GM19372 (cell line): ENCODE data around the gene PLA2G4E.

ENCODE experiments used
- ATAC-seq: cut with Tn5 transposase; IDR thresholded peaks from one replicate; pipeline ENCODE4 v1.9.1; 2021; ENCODE audit warnings: mild to moderate bottlenecking, low read depth, moderate library complexity; ENCODE audit not compliant: unreplicated experiment

PLA2G4E gene

DNA sequence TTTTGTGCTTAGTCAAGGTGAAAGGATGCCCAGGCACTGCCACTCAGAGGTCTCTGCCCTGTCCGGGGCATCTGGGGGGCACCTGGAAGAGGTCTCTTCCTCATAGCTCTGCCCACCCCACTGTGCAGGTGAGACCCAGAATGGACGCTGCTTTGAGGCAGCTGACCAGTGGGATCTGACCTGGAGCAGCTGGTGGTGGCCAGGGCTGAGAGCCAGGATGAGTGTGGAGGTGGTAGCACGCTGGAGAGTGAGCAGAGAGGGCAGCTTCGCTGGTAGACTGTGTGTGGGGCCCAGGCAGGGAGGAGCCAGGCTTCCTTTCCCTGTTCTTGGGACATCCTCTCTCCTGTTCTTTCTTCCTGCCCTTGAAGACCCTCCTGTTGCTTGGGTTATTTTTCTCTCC lies 32.2 kb upstream of the PLA2G4E start:
- no peak for ATAC-seq

DNA sequence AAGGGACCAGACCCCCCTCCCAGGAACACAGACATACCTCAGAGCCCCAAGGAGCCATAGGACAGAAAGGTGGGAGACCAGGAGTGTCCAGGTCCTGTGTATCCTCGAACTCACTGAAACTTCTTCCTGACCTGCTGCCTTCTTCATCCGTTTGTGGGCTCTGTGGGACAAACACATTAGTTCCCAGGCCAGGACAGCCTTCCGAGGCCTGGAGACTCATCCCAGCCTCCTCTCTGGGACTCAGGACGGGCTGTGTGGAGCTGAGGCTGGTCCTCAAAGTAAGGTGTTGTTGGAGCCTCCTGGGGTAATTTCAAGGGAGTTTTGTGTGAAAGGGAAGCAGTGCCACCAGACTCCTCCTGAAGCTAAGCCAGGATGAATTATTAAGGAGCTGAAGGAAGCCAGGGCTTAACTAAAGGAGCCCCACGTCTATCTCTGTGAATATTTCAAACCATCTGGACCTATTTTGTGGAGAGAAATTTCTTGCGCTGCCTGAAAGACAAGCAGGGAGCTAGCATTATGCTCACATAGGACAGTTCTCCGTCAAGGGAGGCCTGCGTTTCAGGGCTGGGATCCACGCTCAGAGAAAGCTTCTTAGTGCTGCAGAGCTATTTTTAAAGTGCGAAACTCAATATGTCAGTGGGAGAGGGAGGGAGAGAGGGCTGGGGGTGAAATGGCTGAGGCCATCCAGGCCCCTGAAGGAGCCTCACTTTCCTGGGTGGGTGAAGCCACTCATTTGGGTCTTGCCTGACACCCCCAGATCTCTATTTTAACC lies 29.8 kb upstream of the PLA2G4E start:
- no peak for ATAC-seq

DNA sequence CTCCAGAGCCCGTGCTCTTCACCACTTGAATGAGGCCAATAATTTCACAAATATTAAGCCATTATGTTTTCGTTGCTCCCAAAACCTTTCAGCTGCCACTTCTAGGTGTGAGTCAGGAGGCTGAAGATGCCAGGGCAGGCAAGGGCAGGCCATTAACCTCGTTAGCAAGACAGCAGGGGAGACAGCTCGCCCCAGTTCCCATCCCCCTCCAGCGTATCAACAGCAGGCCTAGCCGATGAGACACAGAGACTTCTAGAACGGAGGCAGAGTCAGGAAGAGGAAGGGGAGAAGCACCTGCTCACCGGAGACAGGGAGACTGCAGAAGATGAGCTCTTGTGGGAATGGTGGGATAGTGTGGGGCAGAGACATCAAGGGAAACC lies 28.0 kb upstream of the PLA2G4E start:
- no peak for ATAC-seq

DNA sequence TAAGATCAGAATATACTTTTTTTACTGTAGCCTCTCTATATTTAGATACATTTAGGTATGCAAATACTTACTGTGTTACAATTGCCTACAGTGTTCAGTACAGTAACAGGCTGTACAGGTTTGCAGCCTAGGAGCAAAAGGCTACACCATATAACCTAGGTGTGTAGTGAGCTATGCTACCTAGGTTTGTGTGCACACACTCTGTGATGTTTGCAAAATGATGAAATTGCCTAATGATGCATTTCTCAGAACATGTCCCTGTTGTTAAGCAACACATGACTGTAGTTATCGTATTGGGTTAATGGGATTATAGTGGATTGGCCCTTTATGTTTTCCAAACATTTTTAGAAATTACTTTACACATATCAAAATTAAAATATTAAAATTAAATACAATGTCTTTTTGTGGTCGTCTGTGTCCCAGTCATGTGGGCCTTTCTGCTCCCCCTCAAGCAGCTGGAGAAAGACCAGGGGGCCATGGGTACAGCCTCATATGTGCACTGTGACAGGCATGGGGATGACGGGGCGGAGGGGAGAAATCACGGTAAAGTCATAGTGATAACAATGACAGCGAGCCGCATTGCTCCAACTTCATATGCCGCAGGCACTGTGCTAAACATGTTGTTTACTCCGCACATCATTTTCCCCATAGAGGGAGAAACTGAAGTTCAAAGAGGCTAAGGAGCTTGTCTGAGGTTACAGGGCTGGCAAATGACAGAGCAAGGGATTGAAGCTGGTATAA lies 27.4 kb upstream of the PLA2G4E start:
- no peak for ATAC-seq

DNA sequence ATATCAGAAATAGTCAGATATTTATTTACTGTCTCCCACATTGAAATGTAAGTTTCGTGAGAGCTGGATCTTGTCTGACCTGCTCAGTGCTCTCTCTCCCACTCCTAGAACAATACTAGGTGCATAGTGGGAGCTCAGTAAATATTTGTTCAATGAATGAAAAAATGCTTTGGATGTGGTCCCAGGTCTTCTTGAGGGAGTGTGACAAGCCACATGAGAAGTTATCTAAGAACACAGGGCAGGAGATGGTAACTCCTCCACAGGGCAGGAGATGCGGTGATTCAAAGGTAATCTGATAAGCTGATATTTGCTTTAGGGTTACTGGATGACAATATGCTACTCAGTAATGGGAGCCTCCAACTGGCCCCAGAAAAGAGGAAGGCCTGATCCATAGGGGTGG lies 25.8 kb upstream of the PLA2G4E start:
- no peak for ATAC-seq

DNA sequence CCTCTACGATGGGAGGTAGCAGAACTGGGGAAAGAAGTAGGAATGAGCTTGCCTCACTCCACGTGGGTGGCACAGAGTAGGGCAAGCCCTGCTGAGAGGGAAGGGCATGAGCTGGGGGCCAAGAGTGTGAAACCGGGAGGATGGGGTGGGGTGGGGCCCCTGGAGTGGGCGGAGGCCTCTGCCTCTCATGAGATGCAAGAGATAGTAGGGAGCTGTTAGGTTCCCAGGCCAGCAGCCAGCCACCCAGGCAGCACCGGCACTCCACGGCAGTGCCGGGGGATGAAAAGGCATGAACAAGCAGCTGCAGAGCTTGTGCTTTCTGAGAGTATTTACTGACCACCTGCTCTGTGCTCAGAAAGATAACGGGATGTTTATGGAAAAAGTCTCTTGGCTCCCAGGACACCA lies 24.4 kb upstream of the PLA2G4E start:
- ATAC-seq, result no peak

DNA sequence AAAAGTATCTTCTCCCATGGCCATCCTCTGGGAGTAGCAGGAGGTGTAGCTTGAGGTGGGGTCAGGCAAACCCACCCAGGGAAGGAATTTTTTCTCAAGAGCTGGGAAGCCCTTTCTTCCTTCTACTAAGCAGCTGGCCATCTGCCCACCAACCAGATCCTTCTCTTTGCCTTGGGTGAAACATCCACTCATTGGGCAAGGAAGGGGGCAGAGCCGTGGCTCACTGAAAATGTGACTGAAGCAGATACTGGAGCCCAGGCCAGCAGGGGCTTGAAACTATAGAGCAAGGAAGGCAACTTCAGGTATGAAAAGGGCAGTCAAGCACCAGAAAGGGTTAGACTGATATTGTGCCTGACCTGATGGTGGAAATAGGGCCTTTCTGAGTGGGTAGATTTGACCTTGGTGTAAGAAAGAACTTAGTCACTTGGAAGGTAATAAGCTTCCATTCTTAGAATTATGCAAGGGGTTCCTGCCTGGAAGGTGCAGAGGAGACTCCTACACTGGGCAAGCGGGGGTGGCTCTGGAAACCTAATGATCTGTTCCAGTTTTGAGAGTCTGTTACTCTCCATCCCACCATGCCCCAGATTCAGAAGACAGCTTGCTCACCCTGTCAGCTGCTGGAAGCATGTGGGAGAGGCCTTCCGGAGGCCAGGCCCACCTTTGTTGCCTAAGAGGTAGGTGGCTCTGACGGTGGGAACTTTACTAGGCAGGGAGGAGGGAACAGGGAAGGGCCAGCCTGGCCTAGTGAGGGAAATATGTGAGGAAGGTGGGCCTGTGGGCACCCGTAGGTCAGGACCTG lies 22.0 kb upstream of the PLA2G4E start:
- no peak for ATAC-seq

DNA sequence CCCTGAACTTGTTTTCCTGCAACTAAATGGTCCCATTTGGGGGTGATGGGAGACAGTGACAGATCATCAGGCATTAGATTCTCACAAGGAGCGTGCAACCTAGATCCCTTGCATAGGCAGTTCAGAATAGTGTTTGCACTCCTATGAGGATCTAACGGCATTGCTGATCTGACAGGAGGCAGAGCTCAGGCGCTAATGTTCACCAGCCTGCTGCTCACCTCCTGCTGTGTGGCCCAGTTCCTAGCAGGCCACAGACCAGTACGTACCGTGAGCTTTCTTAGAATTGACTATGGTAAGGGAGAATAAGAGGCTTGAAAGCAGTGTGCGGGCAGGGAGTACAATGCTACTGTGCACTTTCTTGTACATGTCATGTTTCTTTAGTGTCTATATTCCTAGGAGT lies 17.6 kb upstream of the PLA2G4E start:
- no peak for ATAC-seq

DNA sequence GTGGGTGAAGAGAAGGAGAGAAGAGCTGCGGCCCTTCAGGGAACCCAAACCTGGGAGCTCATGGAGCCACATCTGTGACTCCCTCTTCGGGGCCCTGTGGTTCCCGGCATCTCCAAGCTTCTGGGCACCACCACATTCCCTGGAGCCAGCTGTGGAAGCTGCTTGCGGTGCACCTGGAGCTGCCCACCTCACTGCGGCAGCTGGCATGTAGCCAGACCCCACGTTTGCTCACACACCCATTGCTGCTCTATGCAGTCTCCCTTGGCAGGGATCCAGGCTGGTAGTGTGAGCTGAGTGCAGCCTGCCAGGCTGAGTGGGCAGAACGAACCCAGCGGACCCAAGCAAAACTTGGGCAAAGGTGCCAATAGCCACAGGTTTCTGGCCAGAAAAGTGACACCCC lies 16.8 kb upstream of the PLA2G4E start:
- no peak for ATAC-seq

DNA sequence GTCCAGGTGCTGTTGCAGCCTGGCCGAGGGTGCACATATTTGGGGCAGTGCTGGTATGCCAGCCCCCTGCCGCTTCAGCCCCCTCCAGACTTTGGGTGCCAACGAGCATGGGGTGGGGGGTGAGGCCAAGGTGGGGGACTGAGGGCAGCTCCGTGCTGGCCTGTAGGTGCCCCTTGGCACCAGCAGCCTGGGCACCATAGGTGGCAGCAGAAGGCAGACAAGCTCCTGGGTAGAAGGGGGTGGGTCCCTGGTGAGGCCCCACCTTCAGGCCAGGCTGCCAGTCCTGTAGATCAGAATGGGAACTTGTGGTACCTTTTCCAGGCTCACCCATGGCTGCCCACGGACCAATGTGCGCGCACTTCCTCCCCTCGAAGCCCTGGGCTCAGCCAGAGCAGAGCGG lies 16.1 kb upstream of the PLA2G4E start:
- ATAC-seq, result no peak

DNA sequence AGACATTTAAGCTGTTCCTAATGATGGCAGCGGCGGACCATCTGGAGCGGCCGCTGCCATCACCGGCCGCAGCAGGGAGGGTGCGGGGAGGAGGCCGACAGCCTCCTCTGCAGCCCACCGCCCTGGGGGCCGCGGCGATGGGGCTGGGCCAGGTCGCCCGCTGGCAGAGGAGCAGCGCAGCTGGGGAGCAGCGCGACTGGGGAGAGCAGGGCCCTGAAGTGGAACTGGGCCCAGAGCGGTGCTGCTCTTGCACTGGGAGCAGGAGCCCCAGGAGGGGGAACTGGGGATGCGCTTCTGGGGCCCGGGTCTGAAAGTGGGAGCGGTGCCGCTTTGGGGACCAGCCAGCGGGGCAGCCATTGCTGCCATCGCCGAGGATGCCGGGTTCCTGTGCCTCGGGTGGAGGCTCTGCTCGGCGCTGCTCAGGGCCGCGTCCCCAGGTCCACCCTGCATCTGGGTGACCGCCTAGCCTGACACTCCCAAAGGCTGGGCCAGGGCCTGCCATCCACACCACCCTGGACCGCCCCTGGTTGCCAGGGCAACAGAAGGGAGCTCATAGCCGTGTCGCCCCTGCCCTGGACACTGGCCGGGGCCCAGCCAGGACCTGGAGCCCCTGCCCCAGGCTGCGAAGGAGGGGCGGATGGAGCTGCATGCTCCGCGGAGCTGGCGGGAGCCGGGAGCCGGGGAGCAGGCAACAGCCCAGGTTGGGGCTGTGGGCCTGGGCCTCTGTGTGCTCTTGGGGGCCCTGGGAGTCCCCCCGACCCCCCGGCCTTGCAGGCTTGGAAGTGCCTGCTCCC lies 15.5 kb upstream of the PLA2G4E start:
- no peak for ATAC-seq

DNA sequence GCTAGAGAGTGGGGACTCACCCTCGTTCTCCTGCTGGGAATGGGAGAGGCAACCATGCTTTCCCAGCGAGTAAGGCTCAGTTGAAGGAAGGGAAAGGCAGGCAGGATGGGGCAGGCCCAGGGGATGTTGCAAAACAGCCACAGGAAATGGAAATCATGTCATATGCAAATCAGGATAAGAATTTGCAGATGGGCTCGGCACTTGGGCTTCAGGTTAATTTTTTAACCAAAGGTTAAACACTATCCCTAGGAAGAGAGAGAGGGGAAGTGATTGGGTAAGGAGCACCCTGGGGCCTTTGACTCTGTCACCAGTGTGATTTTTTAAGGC lies 14.6 kb upstream of the PLA2G4E start:
- peak; percentile 74 for ATAC-seq

DNA sequence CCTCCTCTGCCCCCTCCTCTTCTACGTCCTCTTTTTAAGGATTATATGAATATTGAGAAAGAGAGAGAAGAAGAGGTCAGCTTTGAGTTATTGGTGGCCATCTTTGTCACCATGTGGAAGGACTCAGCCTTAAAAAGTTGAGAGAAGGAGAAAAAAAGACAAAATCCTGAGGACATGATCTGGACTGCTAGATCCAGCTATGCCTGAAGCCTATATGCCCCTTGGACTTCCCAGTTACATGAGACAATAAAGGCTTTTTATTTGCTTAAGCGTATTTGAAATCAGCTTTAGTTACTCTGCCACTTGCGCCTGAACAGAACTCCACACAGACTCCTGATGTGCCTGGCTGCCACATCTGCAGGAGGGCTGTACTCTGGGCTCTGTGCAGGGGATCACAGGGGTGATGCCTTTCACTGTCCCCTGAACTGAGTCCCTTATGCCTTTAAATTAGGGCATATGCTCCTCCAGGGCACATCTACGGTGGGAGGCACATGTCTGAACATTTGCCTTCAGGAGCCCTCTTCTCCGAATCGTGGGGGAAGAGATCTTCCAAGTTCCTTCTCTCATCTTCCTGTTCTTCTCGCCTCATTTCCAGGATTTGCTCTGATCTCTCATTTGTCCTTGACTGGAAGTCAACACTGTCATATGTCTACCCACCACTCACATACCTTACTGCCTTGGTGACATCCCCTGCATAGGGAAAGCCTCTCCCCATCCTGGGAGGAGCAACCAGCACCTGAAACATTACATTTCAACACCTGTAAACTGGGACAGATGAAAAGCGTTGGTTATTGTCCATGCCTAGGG lies 14.0 kb upstream of the PLA2G4E start:
- no peak for ATAC-seq

DNA sequence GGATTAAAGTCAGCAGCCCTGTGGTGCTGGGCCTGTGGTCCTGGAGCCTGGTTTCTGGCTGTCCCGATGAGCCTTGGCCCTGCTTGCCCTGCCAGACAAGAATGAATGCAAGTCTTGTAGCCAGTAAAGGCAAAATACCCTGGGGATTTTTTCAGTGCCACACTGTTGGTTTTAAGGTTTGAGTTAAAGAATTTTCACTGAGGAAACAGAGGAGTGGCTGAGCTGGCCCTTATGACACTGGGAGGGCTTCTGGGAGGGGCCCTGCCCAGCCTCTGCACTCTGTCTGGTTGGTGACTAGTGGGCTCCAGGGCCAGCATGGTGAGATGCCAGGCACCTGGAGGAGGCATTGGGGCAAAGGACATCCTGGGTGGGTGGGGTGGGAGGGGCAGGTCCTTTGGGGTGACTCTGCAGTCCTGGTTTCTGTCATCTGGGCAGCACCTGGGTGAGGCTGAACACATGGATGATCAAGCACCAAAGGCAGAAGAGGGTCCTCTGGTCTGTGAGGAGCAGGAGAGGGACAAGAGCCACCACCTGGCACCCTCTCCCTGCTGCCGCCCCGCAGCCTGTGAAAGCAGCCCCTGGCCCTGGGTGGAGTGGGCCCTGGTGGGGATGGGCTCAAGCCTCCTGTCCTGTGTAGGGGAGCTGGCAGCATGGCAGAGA lies 12.5 kb upstream of the PLA2G4E start:
- ATAC-seq, result no peak

DNA sequence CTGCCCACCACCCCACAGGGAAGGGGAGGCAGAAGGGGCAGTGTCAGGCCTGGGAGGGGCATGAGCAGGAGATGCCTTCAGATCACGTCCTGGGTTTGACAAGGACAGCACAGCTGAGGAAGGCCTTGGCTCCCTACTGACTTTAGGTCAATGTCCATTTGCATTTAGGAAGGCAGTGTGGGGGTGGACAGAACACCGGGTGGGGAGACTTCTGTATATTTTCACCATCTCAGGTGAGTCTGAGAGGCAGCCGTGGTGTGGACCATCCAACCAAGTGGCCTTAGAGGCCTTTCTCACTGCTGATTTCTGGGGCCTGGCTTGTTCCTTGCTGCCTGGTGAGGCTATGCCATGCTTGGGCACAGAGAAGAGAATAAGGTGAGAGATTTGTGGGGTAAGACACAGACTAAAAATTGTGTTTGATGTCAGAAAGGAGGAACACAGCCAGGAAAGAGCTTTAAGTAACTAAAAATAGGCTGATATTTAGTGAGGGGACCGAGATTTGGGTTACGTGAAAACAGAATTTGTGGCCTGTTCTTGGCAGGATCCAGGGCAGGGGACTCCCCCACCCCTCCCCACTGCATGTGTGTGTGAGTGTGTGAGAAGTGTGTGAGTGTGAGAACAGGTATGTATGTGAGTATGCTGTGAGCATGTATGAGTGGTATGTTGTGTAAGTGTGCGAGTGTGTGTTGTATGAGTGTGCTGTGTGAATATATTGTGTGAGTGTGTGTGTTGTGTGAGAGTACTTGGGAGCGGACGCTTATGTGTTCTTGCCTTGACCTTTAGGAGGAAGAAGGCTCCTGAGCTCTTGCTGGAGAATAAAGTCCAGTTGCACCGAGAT lies 11.8 kb upstream of the PLA2G4E start:
- ATAC-seq, result no peak

DNA sequence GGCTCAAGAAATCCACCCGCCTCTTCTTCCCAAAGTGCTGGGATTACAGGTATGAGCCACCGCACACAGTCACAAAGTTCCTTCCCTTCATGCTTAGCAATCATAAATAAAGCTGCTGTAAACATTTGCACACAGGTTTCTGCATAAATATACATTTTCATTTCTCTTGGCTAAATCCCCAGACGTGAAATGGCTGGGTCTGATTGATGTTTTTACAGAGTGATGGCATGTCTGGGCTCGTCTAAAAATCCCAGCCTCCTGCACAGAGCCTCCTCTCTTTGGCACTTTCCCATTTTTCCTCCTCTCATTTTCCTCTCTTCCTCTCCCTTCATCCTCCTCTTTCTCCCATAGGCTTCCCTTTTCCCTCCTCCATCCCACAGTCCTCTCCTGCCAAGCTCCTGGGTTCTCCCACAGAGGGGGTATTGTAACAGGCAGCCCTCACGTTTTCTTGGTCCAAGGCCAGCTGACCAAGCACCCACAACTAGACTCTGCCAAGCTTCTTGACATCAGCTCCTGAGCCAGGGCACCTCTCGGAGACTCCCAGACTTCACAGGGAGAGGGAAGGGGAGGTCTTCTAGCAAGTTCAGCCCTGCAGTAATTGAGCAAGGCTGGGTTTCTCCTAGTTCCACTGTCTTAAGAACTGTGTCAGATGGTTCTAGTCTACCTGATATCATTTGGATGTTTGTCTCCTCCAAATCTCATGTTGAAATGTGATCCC lies 10.5 kb upstream of the PLA2G4E start:
- no peak for ATAC-seq

DNA sequence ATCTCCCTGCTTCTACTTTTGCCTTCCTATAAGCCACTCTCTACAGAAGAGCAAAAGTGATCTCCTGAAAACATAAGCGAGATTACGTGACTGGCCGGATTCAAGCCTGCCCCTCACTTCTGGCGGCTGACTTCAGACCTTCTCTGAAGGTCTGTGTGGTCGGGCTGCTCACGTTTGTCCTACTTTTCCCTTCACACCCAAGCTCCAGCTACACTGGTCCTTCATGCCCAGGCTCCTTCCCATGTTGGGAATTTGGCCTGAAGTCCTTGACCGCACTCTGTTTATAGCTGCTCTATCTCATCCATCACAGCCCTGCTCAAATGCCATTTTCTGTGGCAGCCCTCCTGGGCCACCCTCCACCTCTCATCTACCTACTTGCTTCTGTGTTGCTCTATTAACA lies 6.7 kb upstream of the PLA2G4E start:
- no peak for ATAC-seq

DNA sequence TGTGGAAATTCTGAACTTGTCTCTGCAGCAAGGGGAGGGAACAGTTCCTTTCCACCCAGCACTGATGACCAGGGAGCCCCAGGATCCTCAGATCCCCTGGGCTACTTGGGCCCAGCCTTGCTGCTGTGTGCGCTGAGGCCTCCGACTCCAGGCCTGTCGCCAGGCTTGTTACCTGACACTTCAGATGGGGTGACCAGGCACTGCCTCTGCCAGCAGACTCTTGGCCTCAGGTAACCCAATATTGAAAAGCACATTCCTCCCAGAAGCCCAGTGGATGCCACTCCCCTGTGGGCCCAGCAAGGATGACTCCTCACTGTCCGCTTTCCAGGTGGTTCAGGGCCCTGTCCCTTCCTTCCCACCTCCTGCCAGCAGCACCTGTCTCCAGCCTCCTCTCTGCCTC lies 3.5 kb upstream of the PLA2G4E start:
- no peak for ATAC-seq
